D721Med (cell line): ENCODE measurements around the gene KCNAB1.

Experiments
- DNase-seq: peaks from one replicate; pipeline ENCODE4 v3.0.0; 2011; ENCODE audit warnings: low spot score; ENCODE audit not compliant: insufficient read length
- FAIRE-seq: peaks from 2 replicates; lab custom pipeline; 2011; peaks lifted over from hg19 to GRCh38; lab: Jason Lieb, UNC
- CTCF ChIP-seq: IDR thresholded peaks from 2 replicates; pipeline ENCODE4 v1.5.1; 2012; ENCODE audit warnings: mild to moderate bottlenecking, control low read depth; ENCODE audit not compliant: insufficient read depth; ENCODE audit errors: missing control alignments

The KCNAB1 gene

GRCh38 chr3:156471431-156471830 lies 351.1 kb downstream of the KCNAB1 start:
- DNase-seq (no peak), FAIRE-seq (no peak)
- TF ChIP-seq CTCF, result no peak

DNA sequence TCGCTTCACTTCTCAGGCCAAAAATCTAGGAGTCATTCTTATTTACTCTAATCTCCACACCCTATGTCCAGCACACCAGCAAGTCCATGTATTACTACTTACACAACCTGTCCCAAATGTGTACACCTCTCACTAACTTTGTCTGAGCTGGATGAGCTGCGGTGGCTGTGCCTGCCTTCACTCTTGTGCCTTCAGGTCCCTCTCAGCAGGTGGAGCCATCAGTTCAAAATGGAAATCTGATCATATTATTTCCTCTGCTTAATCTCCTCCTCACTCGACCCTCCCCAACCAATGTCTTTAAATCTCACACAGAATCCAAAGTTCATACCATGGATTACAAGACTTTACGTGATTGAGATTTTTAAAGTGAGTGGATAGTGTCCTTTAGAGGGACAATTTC lies 351.8 kb downstream of the KCNAB1 start:
- DNase-seq (no peak), FAIRE-seq (no peak)
- no peak for TF ChIP-seq CTCF

GRCh38 chr3:156472684-156473083 lies 352.3 kb downstream of the KCNAB1 start:
- DNase-seq (no peak), FAIRE-seq (no peak)
- TF ChIP-seq CTCF, result no peak

DNA sequence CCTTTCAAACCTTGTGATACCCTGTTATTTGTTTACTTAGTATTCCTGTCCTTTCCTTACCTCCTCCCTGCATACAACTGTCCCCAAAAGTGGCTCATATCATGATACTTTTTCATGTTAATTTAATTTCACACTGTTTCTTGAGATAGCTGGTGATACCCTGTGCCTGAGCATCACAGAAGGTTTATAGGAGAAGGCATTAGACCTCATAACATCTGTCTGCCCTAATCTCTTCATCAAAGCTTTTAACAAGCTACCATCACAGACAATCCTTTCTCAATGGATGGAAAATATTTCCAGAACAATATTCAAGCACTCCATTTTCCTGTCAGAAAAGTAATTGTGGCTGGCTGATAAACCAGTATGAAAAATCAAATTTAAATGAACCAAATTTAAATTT lies 353.0 kb downstream of the KCNAB1 start:
- TF ChIP-seq CTCF, result no peak
- FAIRE-seq, result no peak
- DNase-seq, result no peak

GRCh38 chr3:156474560-156475389 lies 354.4 kb downstream of the KCNAB1 start:
- FAIRE-seq, result no peak
- TF ChIP-seq CTCF, result peak; percentile 11
- DNase-seq, result no peak

- no peak for TF ChIP-seq CTCF
- DNase-seq, result no peak
- no peak for FAIRE-seq
These were observed 356.9 kb downstream of the KCNAB1 start for GRCh38 chr3:156477323-156477722.

GRCh38 chr3:156478891-156479290 lies 358.5 kb downstream of the KCNAB1 start:
- TF ChIP-seq CTCF, result no peak
- DNase-seq (no peak), FAIRE-seq (no peak)
